Esophagus (tissue), 2 donors: ENCODE measurements around the gene PTK7. TPM values are rescaled to one million over a fixed set of nuclear protein-coding genes. Genes with fewer than 3 reads are reported as not detected.

Experiments used
- H3K27ac ChIP-seq, 2 donors: one replicate each; pipeline ENCODE4 v1.5.1; 2013; ENCODE audit warnings: low read depth in 2 of 2, mild to moderate bottlenecking in 2 of 2, inconsistent platforms in 1 of 2, low read length in 1 of 2, moderate library complexity in 1 of 2
- H3K27me3 ChIP-seq, 2 donors: one replicate each; pipeline ENCODE4 v1.6.1; 2013; ENCODE audit warnings: low read length in 2 of 2, control low read depth in 1 of 2, mild to moderate bottlenecking in 1 of 2; ENCODE audit not compliant: insufficient read depth in 2 of 2, control insufficient read depth in 1 of 2
- H3K36me3 ChIP-seq, 2 donors: one replicate each; pipeline ENCODE4 v1.6.1; 2013; ENCODE audit warnings: low read length in 1 of 2; ENCODE audit not compliant: control insufficient read depth in 2 of 2, insufficient read depth in 2 of 2
- H3K4me1 ChIP-seq, 2 donors: one replicate each; pipeline ENCODE4 v1.6.1; 2013; ENCODE audit warnings: low read length in 1 of 2; ENCODE audit not compliant: control insufficient read depth in 2 of 2, insufficient read depth in 2 of 2
- H3K4me3 ChIP-seq, 2 donors: one replicate each; pipeline ENCODE4 v1.5.1; 2013; ENCODE audit warnings: low read length in 2 of 2, mild to moderate bottlenecking in 2 of 2, low read depth in 1 of 2, moderate library complexity in 1 of 2
- H3K9me3 ChIP-seq, 2 donors: one replicate each; pipeline ENCODE4 v1.6.1; 2013; ENCODE audit warnings: mild to moderate bottlenecking in 2 of 2, low read depth in 1 of 2, low read length in 1 of 2, moderate library complexity in 1 of 2; ENCODE audit not compliant: control insufficient read depth in 2 of 2, insufficient read depth in 1 of 2
- WGBS, 2 donors: extraction: QIAGEN DNeasy Blood & Tissue Kit; methylation state at CpG; one replicate each; pipeline ENCODE4 v1.1.7; 2013; 5-methylcytosine and 5-hydroxymethylcytosine counted together
- polyA plus RNA-seq, 2 donors: library from polyadenylated mRNA; stranded (reverse); fragments of 200-250 nt; gene quantifications; one replicate each; pipeline ENCODE4 v1.2.3, GENCODE V29; 2013
- donor health status: healthy with polysubstance abuse.
- donor health status: Bipolar disorder and iron deficiency.

PTK7 gene
- polyA plus RNA-seq: 10 to 100 TPM; 25.8 to 39.7 TPM

DNA sequence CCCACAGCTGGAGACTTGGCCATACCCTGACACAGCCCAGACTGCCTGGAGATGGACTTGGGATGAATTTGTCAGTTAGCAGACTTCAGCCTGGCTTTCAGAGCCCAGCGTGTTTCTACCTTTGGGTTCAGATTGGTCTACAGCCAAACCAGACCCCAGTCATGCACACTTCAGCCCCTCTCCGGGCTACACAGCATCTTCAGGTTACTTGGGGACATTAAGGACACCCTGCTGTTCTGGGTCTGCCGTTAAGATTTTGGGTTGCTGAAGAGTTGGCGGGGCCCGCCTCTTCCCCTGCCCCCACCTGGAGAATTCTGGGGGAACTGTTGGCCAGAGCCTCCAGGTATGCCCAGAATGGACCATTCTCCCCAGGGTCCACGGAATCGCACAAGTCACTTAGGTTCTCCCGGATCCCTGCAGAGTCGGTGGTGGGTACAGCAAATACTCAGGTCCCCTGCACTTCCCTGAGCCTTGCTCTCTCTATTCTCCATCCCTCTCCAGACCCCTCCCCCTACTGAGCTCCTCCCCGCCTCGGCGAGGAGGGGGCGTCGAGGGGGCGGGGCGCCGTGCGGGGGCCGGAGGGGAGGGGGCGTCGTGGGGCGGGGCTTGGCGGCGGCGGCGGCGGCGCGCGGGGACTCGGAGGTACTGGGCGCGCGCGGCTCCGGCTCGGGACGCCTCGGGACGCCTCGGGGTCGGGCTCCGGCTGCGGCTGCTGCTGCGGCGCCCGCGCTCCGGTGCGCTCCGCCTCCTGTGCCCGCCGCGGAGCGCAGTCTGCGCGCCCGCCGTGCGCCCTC is at the start of gene PTK7:
Gene PTK7, plus strand, starts transcription at position 645 of the 794 bp plus-strand sequence. CDS start 175 bp downstream, outside the sequence.
- Histone ChIP-seq H3K4me3 (peak within 1 kb of the TSS; percentile 65 to 86), H3K27ac (peak within 1 kb of the TSS; percentile 60 to 65), H3K27me3 (no peaks in the 10 kb centered on the region), H3K4me1 (peaks cover 0 to 9% of the 10 kb centered on the region in 2 donors), H3K36me3 (peaks cover 2 to 9% of the 10 kb centered on the region in 2 donors), H3K9me3 (no peaks in the 10 kb centered on the region)
- 4 to 10% methylated on average over 23 to 60 of the region's 60 CpGs for WGBS, 2 donors

DNA sequence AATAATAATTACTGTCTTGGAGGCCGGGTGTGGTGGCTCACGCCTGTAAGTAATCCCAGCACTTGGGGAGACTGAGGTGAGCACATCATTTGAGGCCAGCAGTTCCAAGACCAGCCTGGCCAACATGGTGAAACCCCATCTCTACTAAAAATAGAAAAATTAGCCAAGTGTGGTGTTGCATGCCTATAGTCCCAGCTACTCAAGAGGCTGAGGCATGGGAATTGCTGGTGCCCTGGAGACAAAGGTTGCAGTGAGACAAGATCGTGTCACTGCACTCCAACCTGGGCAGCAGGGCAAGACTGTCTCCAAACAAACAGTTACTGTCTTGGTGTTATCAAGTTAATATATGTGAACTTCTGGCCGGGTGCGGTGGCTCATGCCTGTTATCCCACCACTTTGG is 49.7 kb upstream of the PTK7 start:
- 91 to 92% methylated on average over 5 of the region's 5 CpGs for WGBS, 2 donors
- Histone ChIP-seq H3K4me3 (no peak overlapping the region), H3K27me3 (no peaks in the 10 kb centered on the region), H3K4me1 (no peaks in the 10 kb centered on the region), H3K27ac (no peak overlapping the region), H3K36me3 (peaks cover 3 to 34% of the 10 kb centered on the region in 2 donors), H3K9me3 (no peaks in the 10 kb centered on the region)

DNA sequence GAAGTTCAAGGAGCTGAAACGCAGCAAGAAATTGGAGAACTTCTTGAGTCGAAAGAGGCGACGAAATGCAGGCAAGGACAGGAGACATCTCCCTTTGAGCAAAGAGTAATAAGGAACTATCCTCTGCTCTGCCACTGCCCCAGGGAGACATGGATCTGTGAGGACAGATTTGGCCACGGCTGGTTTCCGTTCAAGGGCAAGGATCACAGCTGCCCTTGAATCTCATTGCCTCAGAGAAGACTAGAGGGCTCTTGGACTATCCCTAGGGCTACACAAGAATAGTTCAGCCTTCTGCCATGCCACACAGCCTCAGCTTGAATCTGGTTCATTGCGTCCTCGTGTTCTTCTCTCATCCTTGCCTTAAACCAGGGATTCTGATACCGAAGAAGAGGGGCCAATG is 47.0 kb upstream of the PTK7 start:
- no peaks in the 10 kb centered on the region for H3K27me3 ChIP-seq
- H3K4me1 ChIP-seq: no peaks in the 10 kb centered on the region
- WGBS, 2 donors: 90 to 92% methylated on average over 9 of the region's 9 CpGs
- no peak overlapping the region for H3K27ac ChIP-seq
- peaks cover 3 to 35% of the 10 kb centered on the region in 2 donors for H3K36me3 ChIP-seq
- H3K4me3 ChIP-seq: no peak overlapping the region
- no peaks in the 10 kb centered on the region for H3K9me3 ChIP-seq

DNA sequence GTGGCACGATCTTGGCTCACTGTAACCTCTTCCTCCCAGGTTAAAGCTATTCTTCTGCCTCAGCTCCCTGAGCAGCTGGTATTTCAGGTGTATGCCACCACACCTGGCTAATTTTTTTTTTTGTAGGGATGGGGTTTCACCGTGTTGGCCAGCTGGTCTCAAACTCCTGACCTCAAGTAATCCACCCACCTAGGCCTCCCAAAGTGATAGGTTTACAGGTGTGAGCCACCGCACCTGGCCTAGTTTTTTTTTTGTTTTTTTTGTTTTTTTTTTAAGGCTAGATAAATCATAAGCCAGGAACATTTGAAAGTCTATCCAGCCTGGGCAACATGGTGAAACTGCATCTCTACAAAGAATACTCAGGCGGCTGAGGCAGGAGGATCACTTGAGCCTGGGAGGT is 43.8 kb upstream of the PTK7 start:
- Histone ChIP-seq H3K4me3 (no peak overlapping the region), H3K36me3 (peaks cover 0 to 27% of the 10 kb centered on the region in 2 donors), H3K27ac (no peak overlapping the region), H3K27me3 (no peaks in the 10 kb centered on the region), H3K9me3 (no peaks in the 10 kb centered on the region), H3K4me1 (no peaks in the 10 kb centered on the region)
- WGBS, 2 donors: 95% methylated on average over 4 of the region's 4 CpGs

DNA sequence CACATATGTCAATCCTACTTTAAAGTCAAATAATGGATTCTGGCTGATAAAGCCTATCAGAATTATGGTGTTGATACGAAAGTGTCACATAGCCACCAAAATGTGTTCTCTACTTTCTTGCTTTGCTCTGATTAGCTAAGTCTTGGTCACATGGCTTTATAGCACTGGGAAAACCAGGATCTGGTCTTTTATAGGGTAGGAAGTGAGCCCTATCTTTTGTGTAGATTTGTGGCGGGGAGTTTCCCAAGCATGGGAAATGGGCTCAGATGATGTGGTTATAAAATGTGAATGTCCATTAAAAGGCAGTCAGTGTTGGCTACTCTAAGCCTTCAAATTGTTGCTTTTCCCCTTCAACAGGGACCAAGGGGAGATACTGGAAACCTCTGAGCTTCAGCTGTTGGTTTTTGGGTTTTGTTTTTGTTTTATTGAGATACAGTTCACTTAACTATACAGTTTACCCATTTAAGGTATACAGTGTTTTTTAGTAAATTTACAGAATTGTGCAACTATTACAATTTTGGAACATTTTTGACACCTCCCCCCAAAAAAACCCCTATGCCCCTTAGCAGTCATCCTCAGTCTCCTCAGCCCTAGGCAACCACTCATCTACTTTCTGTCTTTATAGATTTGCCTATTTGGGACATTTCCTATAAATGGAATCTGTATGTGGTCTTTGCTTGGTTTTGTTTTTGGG is 42.5 kb upstream of the PTK7 start:
- no peaks in the 10 kb centered on the region for H3K27me3 ChIP-seq
- H3K4me3 ChIP-seq: no peak overlapping the region
- no peaks in the 10 kb centered on the region for H3K9me3 ChIP-seq
- H3K4me1 ChIP-seq: no peaks in the 10 kb centered on the region
- 88 to 93% methylated on average over 2 of the region's 2 CpGs for WGBS, 2 donors
- peaks cover 0 to 29% of the 10 kb centered on the region in 2 donors for H3K36me3 ChIP-seq
- no peak overlapping the region for H3K27ac ChIP-seq

DNA sequence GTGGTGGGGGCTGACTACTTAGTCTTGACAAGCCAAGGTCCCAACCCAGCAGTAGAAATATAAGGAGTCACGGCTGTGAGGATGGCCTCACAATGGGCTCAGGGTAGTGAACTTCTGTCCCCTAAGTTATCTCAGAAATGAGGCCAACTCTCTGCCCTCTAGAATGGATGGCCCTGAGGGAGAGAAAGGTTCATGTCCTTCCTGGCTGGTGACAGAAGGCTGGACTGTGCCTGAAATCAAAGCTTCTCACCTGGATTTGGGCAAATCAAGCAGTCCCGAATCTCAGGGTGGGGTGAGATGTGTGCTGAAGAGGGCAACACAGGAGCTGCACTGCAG is 42.0 kb upstream of the PTK7 start:
- WGBS, 2 donors: 88 to 96% methylated on average over 2 of the region's 2 CpGs
- H3K27ac ChIP-seq: no peak overlapping the region

DNA sequence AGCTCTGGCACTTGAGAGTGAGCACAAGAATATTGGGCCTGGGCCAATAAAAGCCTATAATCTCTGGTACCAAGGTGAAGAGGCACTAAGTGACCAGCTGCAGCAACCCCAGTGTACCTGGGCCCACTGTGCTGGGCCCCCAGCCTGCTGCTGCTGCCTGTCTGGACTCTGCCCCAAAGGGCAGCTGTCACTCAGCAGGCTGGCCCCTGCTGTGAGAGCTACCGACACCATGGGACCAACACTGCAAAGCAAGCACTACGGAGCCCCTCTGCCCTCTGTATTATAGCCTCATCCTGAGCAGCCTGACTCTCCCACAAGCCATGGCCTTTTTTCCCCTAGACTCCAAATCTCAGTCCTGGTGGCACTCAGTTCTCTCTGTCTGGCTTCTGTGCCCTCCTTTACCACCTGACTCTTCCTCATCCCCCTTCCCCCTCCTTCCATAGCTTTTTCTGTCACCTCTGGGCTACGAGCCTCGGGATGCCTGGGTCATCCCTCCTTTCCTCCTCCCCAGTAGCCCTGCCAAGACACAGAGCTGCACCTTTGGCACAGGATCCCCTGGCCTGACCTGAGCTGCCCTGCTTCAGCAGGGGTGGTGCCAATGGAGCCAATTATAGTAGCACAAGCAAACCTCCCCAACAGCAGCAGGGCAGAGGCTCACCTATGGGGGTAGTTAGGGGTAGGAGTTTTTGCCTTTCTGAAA is 40.5 kb upstream of the PTK7 start:
- Histone ChIP-seq H3K36me3 (peaks cover 0 to 34% of the 10 kb centered on the region in 2 donors), H3K4me1 (no peaks in the 10 kb centered on the region), H3K9me3 (no peaks in the 10 kb centered on the region), H3K4me3 (no peak overlapping the region), H3K27me3 (no peaks in the 10 kb centered on the region), H3K27ac (no peak overlapping the region)
- 68 to 70% methylated on average over 4 of the region's 4 CpGs for WGBS, 2 donors

More for the DNA sequence above, 42.0 kb upstream of the PTK7 start:
- H3K4me1 ChIP-seq: no peaks in the 10 kb centered on the region
- H3K4me3 ChIP-seq: no peak overlapping the region
- peaks cover 0 to 29% of the 10 kb centered on the region in 2 donors for H3K36me3 ChIP-seq
- no peaks in the 10 kb centered on the region for H3K9me3 ChIP-seq
- H3K27me3 ChIP-seq: no peaks in the 10 kb centered on the region

DNA sequence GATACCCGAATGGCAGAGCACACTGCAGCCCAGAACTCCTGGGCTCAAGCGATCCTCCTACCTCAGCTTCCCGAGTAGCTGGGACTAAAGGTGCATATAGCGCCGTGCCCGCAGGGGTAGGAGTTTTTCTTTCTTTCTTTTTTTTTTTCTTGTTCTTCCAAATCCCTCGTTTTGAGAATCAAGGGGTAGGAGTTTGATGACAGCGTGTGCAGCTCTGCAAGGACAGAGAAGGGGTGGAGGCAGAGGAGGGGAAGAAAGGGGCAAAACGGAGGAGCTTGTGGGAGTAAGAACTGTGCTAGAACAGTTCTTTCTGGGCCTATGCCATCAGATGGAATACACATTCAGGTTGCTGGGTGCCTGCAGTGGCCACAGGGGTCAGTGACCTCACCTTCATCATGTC is 39.4 kb upstream of the PTK7 start:
- no peaks in the 10 kb centered on the region for H3K4me1 ChIP-seq
- H3K36me3 ChIP-seq: peaks cover 0 to 37% of the 10 kb centered on the region in 2 donors
- H3K4me3 ChIP-seq: no peak overlapping the region
- 90 to 91% methylated on average over 9 of the region's 9 CpGs for WGBS, 2 donors
- no peaks in the 10 kb centered on the region for H3K9me3 ChIP-seq
- H3K27ac ChIP-seq: no peak overlapping the region
- H3K27me3 ChIP-seq: no peaks in the 10 kb centered on the region

DNA sequence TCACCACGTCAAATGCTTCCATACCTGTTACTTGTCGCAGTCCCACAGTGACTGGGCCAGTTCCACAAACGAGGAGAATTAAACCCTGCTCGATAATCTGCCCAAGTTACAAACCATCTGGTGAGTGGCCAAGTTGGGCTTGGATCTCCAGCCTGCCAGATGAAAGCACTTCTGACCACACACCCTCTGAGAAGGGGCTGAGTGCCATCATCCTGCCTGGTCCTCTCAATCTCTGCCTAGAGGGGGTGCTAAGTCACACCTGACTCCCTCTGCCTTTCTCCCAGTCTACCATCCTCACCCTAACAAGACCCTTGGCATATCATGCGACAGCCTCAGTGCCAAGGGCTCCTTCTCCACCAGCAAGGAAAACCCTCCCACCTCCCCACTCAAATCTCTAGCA is 38.9 kb upstream of the PTK7 start:
- no peaks in the 10 kb centered on the region for H3K9me3 ChIP-seq
- no peak overlapping the region for H3K4me3 ChIP-seq
- 73 to 84% methylated on average over 5 of the region's 5 CpGs for WGBS, 2 donors
- H3K27me3 ChIP-seq: no peaks in the 10 kb centered on the region
- no peak overlapping the region for H3K27ac ChIP-seq
- H3K36me3 ChIP-seq: peaks cover 0 to 37% of the 10 kb centered on the region in 2 donors
- no peaks in the 10 kb centered on the region for H3K4me1 ChIP-seq
